ENCODE measurements around the gene HAUS6.
"Not testable (repeated sequence)": the region's sequence is repeated elsewhere in the genome, so short reads cannot be mapped to it uniquely, and the experiment has no call there.

HAUS6 gene

GRCh38 chr9:19102631-19103345 is at the start of gene HAUS6:
Gene HAUS6 (minus strand): TSS chr9:19102904. CDS start chr9:19102651, 253 bp downstream.
- Histone ChIP-seq H3K4me3 (peak within 1 kb of the TSS; percentile 70 to 94 (median 79)), H3K27ac (peak within 1 kb of the TSS in 20 of 21 experiments; percentile 75 to 93 (median 86))

GRCh38 chr9:19152160-19152498 is 49.4 kb upstream of the HAUS6 start:
- not testable (repeated sequence) for H3K27ac ChIP-seq, H3K4me3 ChIP-seq

GRCh38 chr9:19151425-19152159 is 48.9 kb upstream of the HAUS6 start:
- no peak overlapping the region for H3K27ac ChIP-seq
- H3K4me3 ChIP-seq = no peak overlapping the region

GRCh38 chr9:19149230-19149629 is 46.5 kb upstream of the HAUS6 start:
- peak overlapping the region in 2 of 21 experiments; percentile 39 to 48 for H3K27ac ChIP-seq
- no peak overlapping the region for H3K4me3 ChIP-seq

GRCh38 chr9:19148187-19148586 is 45.5 kb upstream of the HAUS6 start:
- Histone ChIP-seq H3K4me3 (no peak overlapping the region), H3K27ac (no peak overlapping the region)

GRCh38 chr9:19146441-19147024 is 43.8 kb upstream of the HAUS6 start:
- no peak overlapping the region for H3K4me3 ChIP-seq
- H3K27ac ChIP-seq = no peak overlapping the region

GRCh38 chr9:19145881-19146280 is 43.2 kb upstream of the HAUS6 start:
- no peak overlapping the region for H3K4me3 ChIP-seq
- H3K27ac ChIP-seq = no peak overlapping the region

- no peak overlapping the region for H3K4me3 ChIP-seq
- no peak overlapping the region for H3K27ac ChIP-seq
Measured at GRCh38 chr9:19140259-19140658, 37.6 kb upstream of the HAUS6 start.

- H3K27ac ChIP-seq = no peak overlapping the region
- H3K4me3 ChIP-seq = no peak overlapping the region
Measured at GRCh38 chr9:19138084-19138483, 35.4 kb upstream of the HAUS6 start.

GRCh38 chr9:19137282-19137681 is 34.6 kb upstream of the HAUS6 start:
- no peak overlapping the region for H3K4me3 ChIP-seq

GRCh38 chr9:19136129-19136528 is 33.4 kb upstream of the HAUS6 start:
- no peak overlapping the region for H3K4me3 ChIP-seq

More at GRCh38 chr9:19137282-19137681, 34.6 kb upstream of the HAUS6 start:
- no peak overlapping the region for H3K27ac ChIP-seq

GRCh38 chr9:19133549-19134345 is 31.0 kb upstream of the HAUS6 start:
- Histone ChIP-seq H3K4me3 (no peak overlapping the region), H3K27ac (no peak overlapping the region)

More at GRCh38 chr9:19136129-19136528, 33.4 kb upstream of the HAUS6 start:
- H3K27ac ChIP-seq = no peak overlapping the region

- Histone ChIP-seq H3K27ac (peak overlapping the region in 1 of 21 experiments; percentile 15), H3K4me3 (no peak overlapping the region)
Measured at GRCh38 chr9:19130436-19130835, 27.7 kb upstream of the HAUS6 start.

GRCh38 chr9:19127871-19128500 is 25.3 kb upstream of the HAUS6 start:
- peak overlapping the region; percentile 62 to 82 (median 74) for H3K4me3 ChIP-seq
- peak overlapping the region; percentile 83 to 99 (median 95) for H3K27ac ChIP-seq

GRCh38 chr9:19124430-19124793 is 21.7 kb upstream of the HAUS6 start:
- Histone ChIP-seq H3K4me3 (peak overlapping the region in 2 of 7 experiments; percentile 69 to 82), H3K27ac (peak overlapping the region in 18 of 21 experiments; percentile 48 to 98 (median 70))

GRCh38 chr9:19122490-19123042 is 19.9 kb upstream of the HAUS6 start:
- H3K4me3 ChIP-seq = no peak overlapping the region
- peak overlapping the region in 3 of 21 experiments; percentile 83 to 98 (median 96) for H3K27ac ChIP-seq

GRCh38 chr9:19120877-19121276 is 18.2 kb upstream of the HAUS6 start:
- Histone ChIP-seq H3K4me3 (no peak overlapping the region), H3K27ac (peak overlapping the region in 3 of 21 experiments; percentile 11 to 37 (median 36))

- no peak overlapping the region for H3K4me3 ChIP-seq
- H3K27ac ChIP-seq = peak overlapping the region in 6 of 21 experiments; percentile 12 to 54 (median 22)
Measured at GRCh38 chr9:19119801-19120440, 17.2 kb upstream of the HAUS6 start.

GRCh38 chr9:19119246-19119645 is 16.5 kb upstream of the HAUS6 start:
- peak overlapping the region in 7 of 21 experiments; percentile 12 to 54 (median 25) for H3K27ac ChIP-seq
- no peak overlapping the region for H3K4me3 ChIP-seq

All from skin epidermis (tissue), 12 donors.